ENCODE measurements around the gene NR6A1.

The NR6A1 gene

DNA sequence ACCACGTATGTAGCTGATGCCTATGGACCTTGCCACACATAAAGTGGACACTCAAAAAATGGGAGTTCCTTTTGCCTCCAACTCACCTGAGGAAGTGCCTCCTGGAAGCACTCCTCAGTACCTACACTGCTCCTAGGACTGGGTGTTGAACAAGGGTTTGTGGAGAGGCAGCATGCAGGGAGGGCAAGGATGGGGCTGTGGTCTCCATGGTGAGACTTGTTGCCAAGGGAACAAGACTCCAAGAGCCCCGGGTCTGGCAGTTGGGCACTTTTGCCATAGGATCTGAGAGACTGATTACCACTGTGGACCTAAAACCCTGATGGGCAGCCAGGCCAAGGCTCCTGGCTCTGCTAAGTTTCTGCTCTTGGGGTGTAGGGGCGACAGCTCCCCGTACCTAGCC is 257.0 kb downstream of the NR6A1 start:
- TF ChIP-seq, protein P1, sequence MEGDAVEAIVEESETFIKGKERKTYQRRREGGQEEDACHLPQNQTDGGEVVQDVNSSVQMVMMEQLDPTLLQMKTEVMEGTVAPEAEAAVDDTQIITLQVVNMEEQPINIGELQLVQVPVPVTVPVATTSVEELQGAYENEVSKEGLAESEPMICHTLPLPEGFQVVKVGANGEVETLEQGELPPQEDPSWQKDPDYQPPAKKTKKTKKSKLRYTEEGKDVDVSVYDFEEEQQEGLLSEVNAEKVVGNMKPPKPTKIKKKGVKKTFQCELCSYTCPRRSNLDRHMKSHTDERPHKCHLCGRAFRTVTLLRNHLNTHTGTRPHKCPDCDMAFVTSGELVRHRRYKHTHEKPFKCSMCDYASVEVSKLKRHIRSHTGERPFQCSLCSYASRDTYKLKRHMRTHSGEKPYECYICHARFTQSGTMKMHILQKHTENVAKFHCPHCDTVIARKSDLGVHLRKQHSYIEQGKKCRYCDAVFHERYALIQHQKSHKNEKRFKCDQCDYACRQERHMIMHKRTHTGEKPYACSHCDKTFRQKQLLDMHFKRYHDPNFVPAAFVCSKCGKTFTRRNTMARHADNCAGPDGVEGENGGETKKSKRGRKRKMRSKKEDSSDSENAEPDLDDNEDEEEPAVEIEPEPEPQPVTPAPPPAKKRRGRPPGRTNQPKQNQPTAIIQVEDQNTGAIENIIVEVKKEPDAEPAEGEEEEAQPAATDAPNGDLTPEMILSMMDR (IDR thresholded peaks at IDR 0.05) = no peak
- no peak for TF ChIP-seq ZFX (IDR thresholded peaks at IDR 0.05; ENCODE audit: borderline replicate concordance)
- no peak overlapping the region for H3K27ac ChIP-seq

DNA sequence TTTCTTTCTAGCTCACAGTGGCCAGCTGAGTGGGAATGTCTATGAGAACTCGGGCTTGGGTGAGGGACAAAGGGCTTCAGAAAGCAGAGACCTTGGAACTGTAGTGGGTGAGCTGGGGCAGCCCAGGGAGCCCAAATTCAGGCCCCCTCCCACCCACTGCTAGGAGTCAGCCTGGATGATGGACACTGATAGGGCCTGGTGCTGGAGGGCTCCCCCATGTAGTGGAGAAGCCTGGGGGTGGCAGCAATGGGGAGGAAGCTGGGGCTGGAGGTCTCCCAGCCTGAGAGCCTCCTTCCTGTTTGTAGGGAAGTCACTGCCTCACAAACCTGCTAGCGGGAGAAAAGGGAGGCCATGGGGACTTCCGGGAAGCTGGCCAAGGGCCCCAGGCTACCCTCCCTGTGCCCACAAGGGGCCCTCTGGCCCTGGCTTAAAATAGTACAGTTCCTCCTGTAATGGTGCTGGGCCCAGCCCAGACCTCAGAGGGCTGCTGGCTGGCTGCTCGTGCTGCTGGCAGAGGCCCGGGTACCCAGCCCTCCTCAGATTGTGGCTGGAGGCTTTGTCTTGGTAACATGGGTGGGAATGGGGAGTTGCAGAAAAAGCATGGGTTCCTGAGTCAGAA is 257.6 kb downstream of the NR6A1 start:
- TF ChIP-seq ZFX (IDR thresholded peaks at IDR 0.05; ENCODE audit: borderline replicate concordance) = no peak
- TF ChIP-seq, protein P1 (IDR thresholded peaks at IDR 0.05) = no peak
- no peak overlapping the region for H3K27ac ChIP-seq

GRCh38 chr9:124512806-124513204 is 258.3 kb downstream of the NR6A1 start:
- no peak overlapping the region for H3K27ac ChIP-seq
- TF ChIP-seq ZFX (IDR thresholded peaks at IDR 0.05; ENCODE audit: borderline replicate concordance) = no peak
- TF ChIP-seq, protein P1 (IDR thresholded peaks at IDR 0.05) = no peak

- no peak overlapping the region for H3K27ac ChIP-seq
- TF ChIP-seq, protein P1 (IDR thresholded peaks at IDR 0.05) = no peak
- TF ChIP-seq ZFX (IDR thresholded peaks at IDR 0.05; ENCODE audit: borderline replicate concordance) = no peak
These were observed 259.0 kb downstream of the NR6A1 start for GRCh38 chr9:124511891-124512805.

- TF ChIP-seq ZFX (IDR thresholded peaks at IDR 0.05; ENCODE audit: borderline replicate concordance) = no peak
- TF ChIP-seq, protein P1 (IDR thresholded peaks at IDR 0.05) = no peak
- H3K27ac ChIP-seq = no peak overlapping the region
These were observed 259.7 kb downstream of the NR6A1 start for GRCh38 chr9:124511426-124511840.

DNA sequence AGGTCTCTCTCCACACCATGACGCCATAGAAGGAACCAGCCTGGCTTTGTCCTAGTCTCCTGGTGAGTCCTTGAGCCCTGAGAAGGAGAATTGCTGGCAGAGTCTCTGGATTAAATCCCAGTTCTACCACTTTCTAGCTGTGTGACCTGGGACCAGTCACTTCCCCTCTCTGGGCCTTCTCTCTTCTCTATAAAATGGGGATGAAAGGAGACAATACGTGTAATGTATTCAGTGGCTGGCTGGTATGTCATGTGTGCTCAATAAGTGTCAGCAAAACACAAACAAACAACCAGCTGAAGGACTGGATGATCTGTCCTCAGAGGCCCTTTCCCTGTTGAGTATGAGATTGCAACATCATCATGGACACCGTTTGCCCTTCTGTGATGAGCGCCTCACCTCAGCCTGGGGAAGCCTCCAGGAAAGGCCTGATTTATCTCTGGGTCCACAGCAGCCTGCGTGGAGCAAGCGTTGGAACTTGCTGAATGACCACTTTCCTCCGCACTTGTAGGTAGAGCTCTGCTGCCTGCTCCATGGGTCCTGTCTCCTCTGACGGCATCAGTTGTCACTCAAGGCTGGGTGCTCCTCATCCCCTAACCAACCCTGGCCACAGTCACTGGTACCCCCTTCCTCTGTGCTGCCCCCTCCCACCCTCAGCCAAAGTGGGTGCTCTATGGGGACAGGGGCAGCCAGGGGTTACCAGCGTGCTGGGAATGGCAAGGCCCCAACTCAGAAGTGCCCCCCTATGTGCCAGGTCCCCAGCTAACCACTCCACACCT is 260.3 kb downstream of the NR6A1 start:
- no peak for TF ChIP-seq ZFX (IDR thresholded peaks at IDR 0.05; ENCODE audit: borderline replicate concordance)
- TF ChIP-seq, protein P1 (IDR thresholded peaks at IDR 0.05) = no peak
- no peak overlapping the region for H3K27ac ChIP-seq

All from 22Rv1 (cell line).